HEK293 (cell line): ENCODE results near the gene KLHL6.
"Not testable (repeated sequence)": the region's sequence is repeated elsewhere in the genome, so short reads cannot be mapped to it uniquely, and the experiment has no call there.

Source experiments
- CTCF ChIA-PET: fragments of 350-600 bp; formaldehyde crosslinking; extraction: SDS; loops from one replicate; lab custom pipeline; 2021; ENCODE audit warnings: antibody characterized with exemption; lab: Yijun Ruan, JAX
- POLR2A ChIA-PET: fragments of 300-600 bp; formaldehyde crosslinking; extraction: SDS; loops from one replicate; lab custom pipeline; 2020; ENCODE audit warnings: antibody characterized with exemption, inconsistent platforms; lab: Yijun Ruan, JAX
- H3K27ac ChIP-seq: fragments of 200-500 bp; sonication (Bioruptor generic); 2 replicates; pipeline ENCODE4 v1.5.1; 2014; ENCODE audit warnings: low read depth, low read length, control low read depth, inconsistent platforms; ENCODE audit errors: extremely low read depth
- H3K36me3 ChIP-seq, 2 experiments: fragments of 200-500 bp in 1 of 2; sonication (Bioruptor generic) in 1 of 2; 1 replicate in 1 of 2; 2 replicates in 1 of 2; pipeline ENCODE4 v1.5.1; 2014 to 2017; ENCODE audit warnings: inconsistent platforms in 2 of 2, low read length in 2 of 2; ENCODE audit not compliant: control insufficient read depth in 2 of 2, insufficient read depth in 1 of 2
- H3K4me1 ChIP-seq: fragments of 200-500 bp; sonication (Bioruptor generic); 2 replicates; pipeline ENCODE4 v1.5.1; 2014; ENCODE audit warnings: mild to moderate bottlenecking, low read length, inconsistent platforms; ENCODE audit not compliant: control insufficient read depth, insufficient read depth
- H3K4me3 ChIP-seq: 2 replicates; pipeline ENCODE4 v1.5.1; 2011; ENCODE audit warnings: low read depth, mild to moderate bottlenecking, control low read depth, low read length, moderate library complexity
- H3K9me3 ChIP-seq: fragments of 200-500 bp; sonication (Bioruptor generic); 2 replicates; pipeline ENCODE4 v1.5.1; 2014; ENCODE audit warnings: low read depth, low read length, inconsistent platforms; ENCODE audit not compliant: control insufficient read depth, insufficient read depth
- BCL11A ChIP-seq: fragments of 450-650 bp; formaldehyde crosslinking; IDR thresholded peaks from 2 replicates; pipeline ENCODE4 v1.5.1; 2016; ENCODE audit warnings: low read depth, missing biosample characterization, missing genetic modification characterization
- GLI4 ChIP-seq: fragments of 450-650 bp; formaldehyde crosslinking; IDR thresholded peaks from 2 replicates; pipeline ENCODE4 v1.5.1; 2016; ENCODE audit warnings: missing biosample characterization, missing genetic modification characterization
- YY1 ChIP-seq: fragments of 450-650 bp; formaldehyde crosslinking; IDR thresholded peaks from 2 replicates; pipeline ENCODE4 v1.5.1; 2018; ENCODE audit warnings: missing biosample characterization, missing genetic modification characterization
- YY2 ChIP-seq: fragments of 450-650 bp; formaldehyde crosslinking; IDR thresholded peaks from 2 replicates; pipeline ENCODE4 v1.5.1; 2016; ENCODE audit warnings: missing biosample characterization, missing genetic modification characterization
- ZFP3 ChIP-seq: fragments of 450-650 bp; formaldehyde crosslinking; IDR thresholded peaks from 2 replicates; pipeline ENCODE4 v1.5.1; 2016; ENCODE audit warnings: low read depth, missing biosample characterization, missing genetic modification characterization
- ZNF10 ChIP-seq: fragments of 450-650 bp; formaldehyde crosslinking; IDR thresholded peaks from 2 replicates; pipeline ENCODE4 v1.5.1; 2017; ENCODE audit warnings: missing biosample characterization, missing genetic modification characterization
- ZNF132 ChIP-seq: fragments of 450-650 bp; formaldehyde crosslinking; IDR thresholded peaks from 2 replicates; pipeline ENCODE4 v1.5.1; 2017; ENCODE audit warnings: missing biosample characterization, missing genetic modification characterization, borderline replicate concordance
- ZNF16 ChIP-seq: fragments of 450-650 bp; formaldehyde crosslinking; IDR thresholded peaks from 2 replicates; pipeline ENCODE4 v1.5.1; 2016; ENCODE audit warnings: low read depth, missing biosample characterization, missing genetic modification characterization
- ZNF202 ChIP-seq: fragments of 450-650 bp; formaldehyde crosslinking; IDR thresholded peaks from 2 replicates; pipeline ENCODE4 v1.5.1; 2016; ENCODE audit warnings: missing biosample characterization, missing genetic modification characterization, borderline replicate concordance
- ZNF274 ChIP-seq, 2 experiments: fragments of 200-500 bp in 1 of 2; fragments of 450-650 bp in 1 of 2; sonication (Bioruptor generic) in 1 of 2; formaldehyde crosslinking in 1 of 2; IDR thresholded peaks; 2 replicates each; pipeline versions ENCODE4 v1.5.1 to v1.6.1; 2014 to 2016; ENCODE audit warnings: borderline replicate concordance in 1 of 2, inconsistent platforms in 1 of 2, low read length in 1 of 2, missing biosample characterization in 1 of 2, missing genetic modification characterization in 1 of 2
- ZNF366 ChIP-seq: fragments of 450-650 bp; formaldehyde crosslinking; conservative IDR thresholded peaks from 2 replicates; pipeline ENCODE4 v1.5.1; 2016; ENCODE audit warnings: missing biosample characterization, missing genetic modification characterization
- ZNF394 ChIP-seq: fragments of 450-650 bp; formaldehyde crosslinking; IDR thresholded peaks from 2 replicates; pipeline ENCODE4 v1.5.1; 2016; ENCODE audit warnings: missing biosample characterization, missing genetic modification characterization, mild to moderate bottlenecking, moderate library complexity, borderline replicate concordance
- ZNF510 ChIP-seq: fragments of 450-650 bp; formaldehyde crosslinking; IDR thresholded peaks from 2 replicates; pipeline ENCODE4 v1.5.1; 2018; ENCODE audit warnings: mild to moderate bottlenecking, missing genetic modification characterization, missing biosample characterization; ENCODE audit not compliant: insufficient replicate concordance
- ZNF530 ChIP-seq: fragments of 450-650 bp; formaldehyde crosslinking; IDR thresholded peaks from 2 replicates; pipeline ENCODE4 v1.5.1; 2016; ENCODE audit warnings: low read depth, missing biosample characterization, missing genetic modification characterization
- ZNF549 ChIP-seq: fragments of 450-650 bp; IDR thresholded peaks from 2 replicates; pipeline ENCODE4 v1.5.1; 2018; ENCODE audit warnings: missing biosample characterization, missing genetic modification characterization, mild to moderate bottlenecking, inconsistent platforms, moderate library complexity
- ZNF558 ChIP-seq: fragments of 450-650 bp; formaldehyde crosslinking; IDR thresholded peaks from 2 replicates; pipeline ENCODE4 v1.5.1; 2016; ENCODE audit warnings: missing biosample characterization, missing genetic modification characterization
- ZNF76 ChIP-seq: fragments of 450-650 bp; formaldehyde crosslinking; IDR thresholded peaks from 2 replicates; pipeline ENCODE4; 2016; ENCODE audit warnings: low read depth, missing biosample characterization, missing genetic modification characterization, borderline replicate concordance
- ZSCAN23 ChIP-seq: fragments of 450-650 bp; formaldehyde crosslinking; IDR thresholded peaks from 2 replicates; pipeline ENCODE4 v1.5.1; 2016; ENCODE audit warnings: missing biosample characterization, missing genetic modification characterization
- ZSCAN30 ChIP-seq: fragments of 450-650 bp; IDR thresholded peaks from 2 replicates; pipeline ENCODE4 v1.5.1; 2018; ENCODE audit warnings: missing biosample characterization, mild to moderate bottlenecking, missing genetic modification characterization, moderate library complexity
- TF ChIP-seq, protein P1 (sequence below): fragments of 450-650 bp; IDR thresholded peaks from 2 replicates; pipeline ENCODE4 v1.5.1; 2018; ENCODE audit warnings: missing biosample characterization, mild to moderate bottlenecking, missing genetic modification characterization
- TF ChIP-seq, protein P2 (sequence below): fragments of 450-650 bp; formaldehyde crosslinking; IDR thresholded peaks from 2 replicates; pipeline ENCODE4 v1.5.1; 2016; ENCODE audit warnings: missing biosample characterization, missing genetic modification characterization
- TF ChIP-seq, protein P3 (sequence below): fragments of 450-650 bp; formaldehyde crosslinking; IDR thresholded peaks from 2 replicates; pipeline ENCODE4 v1.5.1; 2016; ENCODE audit warnings: missing biosample characterization, missing genetic modification characterization

KLHL6 gene

GRCh38 chr3:183478501-183478900, 77.0 kb downstream of the KLHL6 start:
- ChIA-PET POLR2A (no interaction called here), CTCF (no interaction called here)
- no peak overlapping the region for H3K27ac ChIP-seq

DNA sequence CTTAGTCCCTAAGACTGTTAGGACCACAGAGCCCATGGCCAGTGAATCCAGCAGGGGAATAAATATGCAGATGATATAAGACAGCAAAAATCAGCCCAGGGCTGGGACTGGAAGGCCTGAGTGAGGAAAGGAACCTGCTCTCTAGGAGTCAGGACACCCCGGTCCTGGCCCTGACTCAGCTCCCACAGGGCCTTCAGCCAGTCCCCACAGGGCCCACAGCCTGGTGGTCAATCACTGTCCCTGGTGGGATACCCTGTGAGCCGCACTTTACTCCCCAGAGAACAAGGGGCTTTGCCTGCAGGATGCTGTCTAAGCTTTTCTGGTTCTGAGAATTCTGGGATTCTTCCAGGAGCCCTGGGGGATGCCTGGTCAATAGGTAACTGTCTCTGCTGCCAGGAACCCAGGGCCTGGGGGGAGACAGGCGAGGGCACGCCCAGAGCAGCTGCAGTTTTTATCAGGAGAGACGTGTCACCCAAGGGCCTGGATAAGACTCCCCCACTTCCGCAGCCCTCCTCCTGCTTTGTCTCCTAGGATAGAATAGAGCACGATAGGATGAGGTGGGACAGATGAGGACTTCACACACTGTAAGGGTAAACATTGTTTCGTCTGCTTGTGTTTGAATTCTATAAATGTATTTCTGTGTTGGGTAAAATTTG, 77.6 kb downstream of the KLHL6 start:
- H3K27ac ChIP-seq, result no peak overlapping the region
- CTCF ChIA-PET, result interaction anchor here (1.0 kb wide), 1 partner anchor 290 kb away, joined by 6 read pairs; no protein-coding TSS in a partner anchor
- TF ChIP-seq ZSCAN23, result no peak
- TF ChIP-seq ZNF549 (tag by site-specific recombination), result no peak
- no peak for TF ChIP-seq ZNF530 (tag by site-specific recombination)
- no peak for TF ChIP-seq ZNF558 (tag by site-specific recombination)
- TF ChIP-seq ZNF510 (tag by site-specific recombination), result no peak
- TF ChIP-seq, protein P1, sequence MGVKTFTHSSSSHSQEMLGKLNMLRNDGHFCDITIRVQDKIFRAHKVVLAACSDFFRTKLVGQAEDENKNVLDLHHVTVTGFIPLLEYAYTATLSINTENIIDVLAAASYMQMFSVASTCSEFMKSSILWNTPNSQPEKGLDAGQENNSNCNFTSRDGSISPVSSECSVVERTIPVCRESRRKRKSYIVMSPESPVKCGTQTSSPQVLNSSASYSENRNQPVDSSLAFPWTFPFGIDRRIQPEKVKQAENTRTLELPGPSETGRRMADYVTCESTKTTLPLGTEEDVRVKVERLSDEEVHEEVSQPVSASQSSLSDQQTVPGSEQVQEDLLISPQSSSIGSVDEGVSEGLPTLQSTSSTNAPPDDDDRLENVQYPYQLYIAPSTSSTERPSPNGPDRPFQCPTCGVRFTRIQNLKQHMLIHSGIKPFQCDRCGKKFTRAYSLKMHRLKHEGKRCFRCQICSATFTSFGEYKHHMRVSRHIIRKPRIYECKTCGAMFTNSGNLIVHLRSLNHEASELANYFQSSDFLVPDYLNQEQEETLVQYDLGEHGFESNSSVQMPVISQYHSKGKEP (tag by site-specific recombination), result no peak
- no peak for TF ChIP-seq ZNF16 (tag by site-specific recombination)
- no peak for TF ChIP-seq ZNF394 (tag by site-specific recombination)
- TF ChIP-seq BCL11A (tag by site-specific recombination), result no peak
- TF ChIP-seq, all 188 proteins: peak for 0
- Histone ChIP-seq H3K36me3 (no peaks in the 10 kb centered on the region), H3K4me3 (no peak overlapping the region), H3K9me3 (no peaks in the 10 kb centered on the region), H3K4me1 (no peaks in the 10 kb centered on the region)
- POLR2A ChIA-PET, result no interaction called here

More at GRCh38 chr3:183478501-183478900, 77.0 kb downstream of the KLHL6 start:
- TF ChIP-seq YY1, result no peak
- no peak for TF ChIP-seq ZNF274 (IDR thresholded peaks at IDR 0.05; ENCODE audit: low read length)
- no peak for TF ChIP-seq ZNF274 (tag by site-specific recombination; IDR thresholded peaks at IDR 0.05; ENCODE audit: borderline replicate concordance)
- TF ChIP-seq ZNF76 (tag by site-specific recombination), result no peak
- no peaks in the 10 kb centered on the region for H3K4me1 ChIP-seq
- no peak overlapping the region for H3K4me3 ChIP-seq
- H3K36me3 ChIP-seq, result no peaks in the 10 kb centered on the region
- no peaks in the 10 kb centered on the region for H3K9me3 ChIP-seq

GRCh38 chr3:183475764-183476162, 79.7 kb downstream of the KLHL6 start:
- CTCF ChIA-PET, H3K4me3 ChIP-seq, H3K27ac ChIP-seq, POLR2A ChIA-PET, H3K36me3 ChIP-seq, H3K4me1 ChIP-seq, H3K9me3 ChIP-seq: not testable (repeated sequence)
- peak; percentile 60; the same call in 1 of the 2 replicates for TF ChIP-seq ZNF366 (tag by site-specific recombination)

- no peak overlapping the region for H3K4me3 ChIP-seq
- H3K9me3 ChIP-seq, result no peaks in the 10 kb centered on the region
- H3K36me3 ChIP-seq, result no peaks in the 10 kb centered on the region
- ChIA-PET CTCF (interaction anchor here (1.4 kb wide), 1 partner anchor 292 kb away, joined by 3 read pairs; no protein-coding TSS in a partner anchor), POLR2A (no interaction called here)
- H3K27ac ChIP-seq, result no peak overlapping the region
- no peaks in the 10 kb centered on the region for H3K4me1 ChIP-seq
- TF ChIP-seq, protein P2, sequence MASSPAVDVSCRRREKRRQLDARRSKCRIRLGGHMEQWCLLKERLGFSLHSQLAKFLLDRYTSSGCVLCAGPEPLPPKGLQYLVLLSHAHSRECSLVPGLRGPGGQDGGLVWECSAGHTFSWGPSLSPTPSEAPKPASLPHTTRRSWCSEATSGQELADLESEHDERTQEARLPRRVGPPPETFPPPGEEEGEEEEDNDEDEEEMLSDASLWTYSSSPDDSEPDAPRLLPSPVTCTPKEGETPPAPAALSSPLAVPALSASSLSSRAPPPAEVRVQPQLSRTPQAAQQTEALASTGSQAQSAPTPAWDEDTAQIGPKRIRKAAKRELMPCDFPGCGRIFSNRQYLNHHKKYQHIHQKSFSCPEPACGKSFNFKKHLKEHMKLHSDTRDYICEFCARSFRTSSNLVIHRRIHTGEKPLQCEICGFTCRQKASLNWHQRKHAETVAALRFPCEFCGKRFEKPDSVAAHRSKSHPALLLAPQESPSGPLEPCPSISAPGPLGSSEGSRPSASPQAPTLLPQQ (tag by site-specific recombination), result no peak
- TF ChIP-seq ZNF202 (tag by site-specific recombination) (no peak), ZFP3 (tag by site-specific recombination) (no peak), GLI4 (tag by site-specific recombination) (no peak), ZSCAN30 (tag by site-specific recombination) (no peak), ZNF132 (tag by site-specific recombination) (no peak), ZNF10 (tag by site-specific recombination) (no peak), YY2 (no peak)
- TF ChIP-seq, protein P3, sequence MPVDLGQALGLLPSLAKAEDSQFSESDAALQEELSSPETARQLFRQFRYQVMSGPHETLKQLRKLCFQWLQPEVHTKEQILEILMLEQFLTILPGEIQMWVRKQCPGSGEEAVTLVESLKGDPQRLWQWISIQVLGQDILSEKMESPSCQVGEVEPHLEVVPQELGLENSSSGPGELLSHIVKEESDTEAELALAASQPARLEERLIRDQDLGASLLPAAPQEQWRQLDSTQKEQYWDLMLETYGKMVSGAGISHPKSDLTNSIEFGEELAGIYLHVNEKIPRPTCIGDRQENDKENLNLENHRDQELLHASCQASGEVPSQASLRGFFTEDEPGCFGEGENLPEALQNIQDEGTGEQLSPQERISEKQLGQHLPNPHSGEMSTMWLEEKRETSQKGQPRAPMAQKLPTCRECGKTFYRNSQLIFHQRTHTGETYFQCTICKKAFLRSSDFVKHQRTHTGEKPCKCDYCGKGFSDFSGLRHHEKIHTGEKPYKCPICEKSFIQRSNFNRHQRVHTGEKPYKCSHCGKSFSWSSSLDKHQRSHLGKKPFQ (tag by site-specific recombination), result no peak
These were observed 80.3 kb downstream of the KLHL6 start for GRCh38 chr3:183475016-183475763.
